ENCODE results near the gene EPHB2. TPM values are rescaled to one million over a fixed set of nuclear protein-coding genes. Genes with fewer than 3 reads are reported as not detected.

The EPHB2 gene
- total RNA-seq, 2 experiments from 2014 or later, result 0.59 TPM; not detected in 1

DNA sequence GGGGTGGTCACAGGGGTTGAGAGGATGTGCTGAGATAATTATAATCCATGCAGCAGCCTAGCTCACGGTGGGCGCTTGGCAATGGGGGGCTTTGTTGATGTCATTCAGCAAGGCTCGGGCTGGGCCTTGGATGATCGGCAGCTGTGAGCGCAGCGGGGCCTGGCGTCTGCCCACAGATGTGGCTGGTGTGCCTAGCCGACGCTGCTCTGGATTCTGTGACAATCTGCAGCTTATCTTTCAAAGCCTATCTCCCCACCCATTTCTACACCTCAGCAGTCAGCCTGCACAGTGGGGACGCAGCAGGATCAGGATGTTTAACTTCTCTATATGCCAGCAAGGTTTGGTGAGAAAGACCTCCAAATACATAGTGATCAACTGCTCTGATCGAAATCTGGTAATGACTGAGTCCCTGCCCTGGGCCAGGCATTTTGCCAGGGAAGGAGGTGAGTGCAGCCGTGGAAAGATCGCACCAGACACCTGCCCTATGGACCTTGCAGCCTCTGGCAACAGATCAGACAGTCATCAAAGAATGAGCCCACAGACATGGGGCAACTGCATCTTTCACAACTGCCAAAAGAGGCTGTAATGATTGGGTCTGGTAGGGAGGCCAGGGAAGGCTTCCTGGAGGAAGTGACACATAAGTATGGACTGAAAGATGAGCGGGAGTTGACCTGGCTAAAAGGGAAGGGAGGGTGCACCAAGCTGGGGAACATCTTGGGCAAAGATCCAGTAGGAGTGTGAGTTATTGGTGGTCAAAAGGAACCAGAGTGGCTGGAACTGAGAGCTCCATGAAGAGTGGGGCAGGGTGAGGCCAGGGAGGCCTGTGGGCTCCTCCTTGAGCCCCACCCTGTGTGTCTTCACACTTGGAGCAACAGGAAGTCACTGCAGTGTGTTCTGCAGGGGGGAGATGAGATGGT is 35.3 kb downstream of the EPHB2 start:
- intact Hi-C loops (cut with micrococcal nuclease; ENCODE audit: unreplicated experiment), result no loop called here
- no peaks in the 10 kb centered on the region for H3K4me1 ChIP-seq (ENCODE audit: insufficient read depth, low read length, poor library complexity, severe bottlenecking)
- ChIA-PET CTCF (ENCODE audit: unreplicated experiment) (no interaction called here), POLR2A (no interaction called here)
- TF ChIP-seq, protein P1, sequence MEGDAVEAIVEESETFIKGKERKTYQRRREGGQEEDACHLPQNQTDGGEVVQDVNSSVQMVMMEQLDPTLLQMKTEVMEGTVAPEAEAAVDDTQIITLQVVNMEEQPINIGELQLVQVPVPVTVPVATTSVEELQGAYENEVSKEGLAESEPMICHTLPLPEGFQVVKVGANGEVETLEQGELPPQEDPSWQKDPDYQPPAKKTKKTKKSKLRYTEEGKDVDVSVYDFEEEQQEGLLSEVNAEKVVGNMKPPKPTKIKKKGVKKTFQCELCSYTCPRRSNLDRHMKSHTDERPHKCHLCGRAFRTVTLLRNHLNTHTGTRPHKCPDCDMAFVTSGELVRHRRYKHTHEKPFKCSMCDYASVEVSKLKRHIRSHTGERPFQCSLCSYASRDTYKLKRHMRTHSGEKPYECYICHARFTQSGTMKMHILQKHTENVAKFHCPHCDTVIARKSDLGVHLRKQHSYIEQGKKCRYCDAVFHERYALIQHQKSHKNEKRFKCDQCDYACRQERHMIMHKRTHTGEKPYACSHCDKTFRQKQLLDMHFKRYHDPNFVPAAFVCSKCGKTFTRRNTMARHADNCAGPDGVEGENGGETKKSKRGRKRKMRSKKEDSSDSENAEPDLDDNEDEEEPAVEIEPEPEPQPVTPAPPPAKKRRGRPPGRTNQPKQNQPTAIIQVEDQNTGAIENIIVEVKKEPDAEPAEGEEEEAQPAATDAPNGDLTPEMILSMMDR (conservative IDR thresholded peaks at IDR 0.05; ENCODE audit: low read length), result no peak
- TF ChIP-seq EZH2phosphoT487 (IDR thresholded peaks at IDR 0.05; ENCODE audit: borderline replicate concordance, low read depth, low read length), result no peak
- DNase-seq (ENCODE audit: low spot score), result no peak
- no peaks in the 10 kb centered on the region for H3K36me3 ChIP-seq (ENCODE audit: insufficient read depth, low read length)
- H3K9me2 ChIP-seq (ENCODE audit: insufficient read depth, low read length), result no peaks in the 10 kb centered on the region
- H4K20me1 ChIP-seq (ENCODE audit: insufficient read depth, low read length), result no peaks in the 10 kb centered on the region
- no peaks in the 10 kb centered on the region for H3K9me3 ChIP-seq (ENCODE audit: low read length)
- H3K79me2 ChIP-seq (ENCODE audit: insufficient read depth, low read depth, low read length), result no peaks in the 10 kb centered on the region
- H3K27ac ChIP-seq (ENCODE audit: low read depth, low read length, poor library complexity, severe bottlenecking), result no peak overlapping the region
- H3K4me3 ChIP-seq (ENCODE audit: low read depth, low read length, poor library complexity, severe bottlenecking), result no peak overlapping the region
- no peak overlapping the region for H3K4me2 ChIP-seq (ENCODE audit: low read length)
- H2AFZ ChIP-seq (ENCODE audit: low read length), result no peak overlapping the region
- BruUV-seq (replicated peaks), result no TSS peak

DNA sequence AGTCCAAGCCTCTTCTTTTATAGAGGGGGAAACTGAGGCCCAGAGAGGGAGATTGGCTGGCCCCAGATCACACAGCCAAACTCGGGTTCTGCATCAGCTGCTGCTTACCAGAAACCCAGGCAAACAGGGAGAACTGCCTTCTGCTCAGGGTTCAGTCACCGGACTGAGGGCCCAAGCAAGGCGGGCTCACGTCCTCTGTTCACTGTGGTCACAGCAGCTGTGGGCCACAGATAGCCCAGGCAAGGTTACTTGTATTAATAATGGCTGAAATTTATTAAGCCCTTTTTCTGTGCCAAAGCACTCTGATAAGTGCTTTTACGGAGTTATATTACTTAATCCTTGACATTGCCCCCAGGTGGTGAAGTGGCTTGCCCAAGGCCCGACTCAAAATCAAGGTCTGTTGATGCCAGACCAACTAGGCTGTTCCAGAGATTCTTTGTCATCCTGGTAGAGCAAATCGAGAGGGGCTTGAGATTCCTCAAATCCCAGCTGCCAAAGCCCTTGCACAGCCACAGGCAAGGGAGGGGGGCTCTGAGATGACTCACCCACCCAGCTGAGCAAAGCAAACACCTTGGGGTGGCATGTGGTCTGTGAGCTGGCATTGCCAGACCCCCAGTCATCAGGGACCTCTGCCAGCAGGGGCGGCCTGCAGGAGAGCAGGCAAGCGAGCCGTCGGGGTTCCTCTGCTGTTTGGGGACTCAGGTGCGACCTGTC is 36.5 kb downstream of the EPHB2 start:
- BruUV-seq (replicated peaks), result no TSS peak
- POLR2A ChIA-PET, result no interaction called here
- no peak for DNase-seq (ENCODE audit: low spot score)

More for the DNA sequence above, 36.5 kb downstream of the EPHB2 start:
- no peaks in the 10 kb centered on the region for H4K20me1 ChIP-seq (ENCODE audit: insufficient read depth, low read length)
- CTCF ChIA-PET (ENCODE audit: unreplicated experiment), result no interaction called here
- H3K4me1 ChIP-seq (ENCODE audit: insufficient read depth, low read length, poor library complexity, severe bottlenecking), result no peaks in the 10 kb centered on the region
- no peak overlapping the region for H2AFZ ChIP-seq (ENCODE audit: low read length)
- no peaks in the 10 kb centered on the region for H3K36me3 ChIP-seq (ENCODE audit: insufficient read depth, low read length)
- no peak overlapping the region for H3K27ac ChIP-seq (ENCODE audit: low read depth, low read length, poor library complexity, severe bottlenecking)
- no peak overlapping the region for H3K4me3 ChIP-seq (ENCODE audit: low read depth, low read length, poor library complexity, severe bottlenecking)
- no peaks in the 10 kb centered on the region for H3K9me2 ChIP-seq (ENCODE audit: insufficient read depth, low read length)
- intact Hi-C loops (cut with micrococcal nuclease; ENCODE audit: unreplicated experiment), result no loop called here
- no peak overlapping the region for H3K4me2 ChIP-seq (ENCODE audit: low read length)
- TF ChIP-seq EZH2phosphoT487 (IDR thresholded peaks at IDR 0.05; ENCODE audit: borderline replicate concordance, low read depth, low read length), result no peak
- TF ChIP-seq, protein P1 (conservative IDR thresholded peaks at IDR 0.05; ENCODE audit: low read length), result no peak
- no peaks in the 10 kb centered on the region for H3K9me3 ChIP-seq (ENCODE audit: low read length)
- no peaks in the 10 kb centered on the region for H3K79me2 ChIP-seq (ENCODE audit: insufficient read depth, low read depth, low read length)
